Thoracic aorta (tissue), 2 donors: ENCODE results near the gene BCR. TPM values are rescaled to one million over a fixed set of nuclear protein-coding genes. Genes with fewer than 3 reads are reported as not detected.

Source experiments
- ATAC-seq: fragments of 150-250 bp; one replicate; pipeline ENCODE4 v1.8.0; 2017; ENCODE audit warnings: low read depth; ENCODE audit not compliant: insufficient number of reproducible peaks, low FRiP score
- DNase-seq: peaks from one replicate; pipeline ENCODE4 v3.0.0-alpha.2; 2020; ENCODE audit warnings: low spot score
- H3K27ac ChIP-seq, 2 donors: fragments of 200-600 bp; sonication (generic); 1 replicate in 1 of 2; 2 replicates in 1 of 2; pipeline ENCODE4 v1.5.1; 2016; ENCODE audit warnings: mild to moderate bottlenecking in 2 of 2, moderate library complexity in 2 of 2
- H3K27me3 ChIP-seq: fragments of 200-600 bp; sonication (generic); replicated peaks from 2 replicates; pipeline ENCODE4 v1.6.0; 2016; ENCODE audit warnings: mild to moderate bottlenecking; ENCODE audit not compliant: insufficient read depth
- H3K36me3 ChIP-seq: fragments of 200-600 bp; sonication (generic); one replicate; pipeline ENCODE4 v1.5.1; 2016
- H3K4me1 ChIP-seq, 2 donors: fragments of 200-600 bp; sonication (generic); 1 replicate in 1 of 2; 2 replicates in 1 of 2; pipeline versions ENCODE4 v1.5.1 to v1.6.0; 2016; ENCODE audit warnings: low read depth in 2 of 2, mild to moderate bottlenecking in 1 of 2; ENCODE audit not compliant: control insufficient read depth in 1 of 2
- H3K4me3 ChIP-seq: fragments of 200-600 bp; sonication (generic); 2 replicates; pipeline ENCODE4 v1.5.1; 2016; ENCODE audit warnings: mild to moderate bottlenecking
- H3K9me3 ChIP-seq: fragments of 200-600 bp; sonication (generic); 2 replicates; pipeline ENCODE4 v1.5.1; 2016
- CTCF ChIP-seq: fragments of 200-600 bp; sonication (generic); IDR thresholded peaks from one replicate; pipeline ENCODE4 v1.5.1; 2019; ENCODE audit warnings: antibody characterized with exemption
- total RNA-seq, 2 donors: library from RNA; depleted of rRNA; stranded (reverse); fragments of >200 nt; gene quantifications; one replicate each; pipeline versions ENCODE4 v1.1.0 to v1.2.3, GENCODE V29; 2016

Gene BCR
- total RNA-seq, 2 donors from 2014 or later = 73.2 to 232 TPM

- no peak for TF ChIP-seq CTCF
- Histone ChIP-seq H3K27ac (no peak overlapping the region), H3K4me3 (no peak overlapping the region), H3K36me3 (no peaks in the 10 kb centered on the region), H3K9me3 (no peaks in the 10 kb centered on the region), H3K4me1 (no peaks in the 10 kb centered on the region), H3K27me3 (no peaks in the 10 kb centered on the region)
- no peak for ATAC-seq
- DNase-seq = no peak
These were observed 11.8 kb upstream of the BCR start for GRCh38 chr22:23168391-23169042.

- Histone ChIP-seq H3K9me3 (no peaks in the 10 kb centered on the region), H3K27ac (no peak overlapping the region), H3K36me3 (no peaks in the 10 kb centered on the region), H3K4me1 (peaks cover 0 to 1% of the 10 kb centered on the region in 2 donors), H3K4me3 (no peak overlapping the region), H3K27me3 (no peaks in the 10 kb centered on the region)
- no peak for ATAC-seq
- no peak for DNase-seq
- TF ChIP-seq CTCF = no peak
These were observed 11.3 kb upstream of the BCR start for GRCh38 chr22:23169043-23169406.

GRCh38 chr22:23175817-23176644 is 4.3 kb upstream of the BCR start:
- Histone ChIP-seq H3K27ac (no peak overlapping the region), H3K4me1 (peaks cover 18 to 26% of the 10 kb centered on the region in 2 donors), H3K27me3 (no peaks in the 10 kb centered on the region), H3K36me3 (no peaks in the 10 kb centered on the region), H3K9me3 (no peaks in the 10 kb centered on the region), H3K4me3 (no peak overlapping the region)
- no peak for TF ChIP-seq CTCF
- ATAC-seq (no peak), DNase-seq (no peak)

GRCh38 chr22:23176645-23177027 is 3.7 kb upstream of the BCR start:
- H3K9me3 ChIP-seq = no peaks in the 10 kb centered on the region
- TF ChIP-seq CTCF = no peak
- no peak for DNase-seq
- no peak for ATAC-seq
- peaks cover 20 to 30% of the 10 kb centered on the region in 2 donors for H3K4me1 ChIP-seq
- no peak overlapping the region for H3K4me3 ChIP-seq
- no peak overlapping the region for H3K27ac ChIP-seq
- H3K36me3 ChIP-seq = no peaks in the 10 kb centered on the region
- no peaks in the 10 kb centered on the region for H3K27me3 ChIP-seq

- ATAC-seq (no peak), DNase-seq (no peak)
- H3K27me3 ChIP-seq = no peaks in the 10 kb centered on the region
- no peak for TF ChIP-seq CTCF
- no peaks in the 10 kb centered on the region for H3K9me3 ChIP-seq
- no peaks in the 10 kb centered on the region for H3K36me3 ChIP-seq
- H3K4me1 ChIP-seq = peaks cover 21 to 35% of the 10 kb centered on the region in 2 donors
- no peak overlapping the region for H3K4me3 ChIP-seq
- no peak overlapping the region for H3K27ac ChIP-seq
These were observed 3.1 kb upstream of the BCR start for GRCh38 chr22:23177197-23177596.
